HG03354 (cell line): Measurements from ENCODE around the gene MRPL21.

Source experiments
- ATAC-seq: cut with Tn5 transposase; IDR thresholded peaks from one replicate; pipeline ENCODE4 v1.9.1; 2021; ENCODE audit warnings: mild to moderate bottlenecking; ENCODE audit not compliant: unreplicated experiment, poor library complexity, severe bottlenecking

MRPL21 gene

GRCh38 chr11:68844801-68845200 is 58.8 kb downstream of the MRPL21 start:
- no peak for ATAC-seq

- no peak for ATAC-seq
Observed at GRCh38 chr11:68844376-68844775, 59.3 kb downstream of the MRPL21 start.

DNA sequence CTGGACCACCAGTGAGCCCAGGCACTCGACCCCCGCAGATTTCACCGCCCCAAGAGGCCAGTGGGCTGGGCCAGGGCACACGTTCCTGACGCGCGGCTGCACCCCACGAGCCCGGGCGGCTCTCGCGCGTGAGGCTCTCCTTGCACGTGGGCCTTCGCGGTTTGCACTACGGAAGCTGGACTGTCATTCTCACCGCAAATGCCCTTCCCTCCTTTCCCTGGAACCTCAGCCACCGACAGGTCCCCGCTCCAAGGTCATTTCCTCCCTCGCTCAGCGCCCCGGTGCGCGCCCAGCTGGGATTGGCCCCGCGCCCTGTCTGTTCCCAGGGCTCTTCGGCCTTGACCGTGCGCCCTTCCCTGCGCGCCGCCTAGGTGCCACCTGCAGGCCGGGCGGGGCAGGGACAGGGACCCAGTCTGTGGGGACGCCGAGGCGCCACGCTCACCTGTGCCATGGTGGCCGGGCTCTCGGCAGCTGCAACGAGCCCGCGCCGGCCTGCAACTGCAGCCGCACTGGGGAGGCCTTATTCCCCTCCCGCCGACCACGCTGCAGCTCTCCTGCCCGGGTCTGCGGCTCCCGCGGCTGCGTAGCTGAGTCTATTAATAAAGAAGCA is 59.8 kb downstream of the MRPL21 start:
- ATAC-seq, result peak; percentile 50

DNA sequence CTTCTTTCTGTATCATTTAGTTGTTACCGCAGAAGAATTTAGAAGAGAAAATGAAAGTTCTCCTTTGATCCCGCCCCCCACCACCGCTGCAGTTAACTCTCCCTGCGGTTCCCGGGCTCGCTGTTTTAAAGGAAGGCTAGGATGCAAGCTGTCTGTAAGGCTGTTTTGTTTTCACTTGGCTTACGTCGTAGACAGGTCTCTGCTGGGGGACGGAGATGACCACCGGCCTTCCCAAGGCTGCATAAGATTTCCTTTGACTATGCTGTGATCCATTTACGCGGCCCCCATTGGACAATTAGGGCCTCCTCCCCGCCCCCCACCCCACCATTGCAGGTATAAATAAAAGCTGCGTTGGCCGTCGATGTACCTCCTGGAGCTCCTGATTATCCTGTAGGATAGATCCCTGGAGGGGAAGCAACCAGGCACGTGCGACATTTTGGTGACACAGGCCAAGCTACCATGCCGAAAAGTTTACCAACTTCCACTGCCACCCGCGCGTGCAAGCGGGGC is 60.5 kb downstream of the MRPL21 start:
- no peak for ATAC-seq

GRCh38 chr11:68842427-68843051 is 61.1 kb downstream of the MRPL21 start:
- ATAC-seq, result no peak

DNA sequence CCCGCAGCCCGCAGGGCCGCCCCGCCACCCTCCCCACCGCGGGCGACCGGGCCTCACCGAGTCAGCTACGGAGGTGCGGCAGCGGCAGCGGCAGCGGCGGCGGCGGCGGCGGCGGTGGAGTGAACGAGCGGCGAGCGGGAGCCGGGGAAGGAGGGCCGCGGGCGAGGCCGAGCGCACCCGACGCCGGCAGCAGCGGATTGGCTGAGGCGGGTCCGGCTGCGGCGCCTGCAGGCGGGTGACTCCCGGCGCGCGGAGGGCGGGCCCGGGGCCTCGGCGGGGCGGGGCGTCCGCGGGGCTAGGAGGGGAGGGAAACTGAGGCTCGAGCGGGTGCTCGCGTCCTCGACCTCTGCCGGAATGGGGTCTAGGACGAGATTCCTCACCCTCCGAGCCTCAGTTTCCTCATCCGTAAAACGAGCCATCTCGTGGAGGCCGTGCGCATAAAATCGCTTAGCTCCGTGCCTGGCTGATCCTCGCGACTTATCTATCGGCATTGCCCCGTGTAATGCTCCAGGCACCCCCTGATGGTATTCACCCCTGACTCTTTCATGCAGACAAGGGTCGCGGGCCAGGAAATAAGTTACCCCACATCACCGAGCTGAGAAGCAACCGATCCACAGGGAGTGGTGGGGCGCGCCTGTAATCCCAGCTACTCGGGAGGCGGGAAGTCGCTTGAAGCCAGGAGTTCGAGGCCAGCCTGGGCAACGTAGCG is 61.8 kb downstream of the MRPL21 start, which contains the start of gene CPT1A:
TSS of gene CPT1A (minus strand) at position 199 of the 709 bp plus-strand sequence. CDS start 26,442 bp downstream, outside the sequence.
- ATAC-seq, result peak; percentile 42
